SK-N-SH (cell line): Measurements from ENCODE around the gene SPRY2. TPM values are rescaled to one million over a fixed set of nuclear protein-coding genes. Genes with fewer than 3 reads are reported as not detected.

ENCODE experiments used
- CTCF ChIA-PET: fragments of 300-600, 350-600 bp; formaldehyde crosslinking; extraction: SDS; loops from one replicate; lab custom pipeline; 2021; lab: Yijun Ruan, JAX
- POLR2A ChIA-PET: fragments of 350-600 bp; sonication (Branson Sonifier 250); formaldehyde crosslinking; extraction: SDS; loops from one replicate; lab custom pipeline; 2020; ENCODE audit warnings: antibody characterized with exemption, inconsistent platforms; lab: Yijun Ruan, JAX
- DNase-seq: peaks from one replicate; pipeline ENCODE4 v3.0.0; 2012
- H2AFZ ChIP-seq: fragments of 200-600 bp; sonication (generic); 2 replicates; pipeline ENCODE4 v1.8.1; 2016; ENCODE audit warnings: antibody characterized with exemption, mild to moderate bottlenecking, low read depth
- H3F3A ChIP-seq: fragments of 200-600 bp; sonication (generic); replicated peaks from 2 replicates; pipeline ENCODE3; 2016; ENCODE audit warnings: antibody characterized with exemption, mild to moderate bottlenecking; ENCODE audit not compliant: insufficient read depth
- H3K27ac ChIP-seq, 2 experiments: fragments of 200-500 bp in 1 of 2; fragments of 200-600 bp in 1 of 2; sonication (Bioruptor generic) in 1 of 2; sonication (generic), shearing (Covaris generic) in 1 of 2; 2 replicates each; pipeline versions ENCODE4 v1.5.1 to v1.6.1; 2014 to 2016; ENCODE audit warnings: low read depth in 2 of 2, inconsistent platforms in 1 of 2, low read length in 1 of 2, mild to moderate bottlenecking in 1 of 2, mixed read lengths in 1 of 2
- H3K27me3 ChIP-seq: fragments of 200-600 bp; sonication (generic), shearing (Covaris generic); 2 replicates; pipeline ENCODE4 v1.6.1; 2016; ENCODE audit warnings: mixed run types; ENCODE audit not compliant: insufficient read depth
- H3K36me3 ChIP-seq, 2 experiments: fragments of 200-500 bp in 1 of 2; fragments of 200-600 bp in 1 of 2; sonication (Bioruptor generic) in 1 of 2; sonication (generic) in 1 of 2; replicated peaks in 1 of 2; 2 replicates each; pipeline versions ENCODE3 to v1.5.1; 2014 to 2016; ENCODE audit warnings: low read length in 1 of 2, mild to moderate bottlenecking in 1 of 2; ENCODE audit not compliant: insufficient read depth in 2 of 2, control insufficient read depth in 1 of 2
- H3K4me1 ChIP-seq, 2 experiments: fragments of 200-500 bp in 1 of 2; fragments of 200-600 bp in 1 of 2; sonication (Bioruptor generic) in 1 of 2; sonication (generic), shearing (Covaris generic) in 1 of 2; 2 replicates each; pipeline versions ENCODE4 v1.5.1 to v1.6.1; 2014 to 2016; ENCODE audit warnings: low read depth in 1 of 2, low read length in 1 of 2, mixed run types in 1 of 2; ENCODE audit not compliant: insufficient read depth in 2 of 2, control insufficient read depth in 1 of 2
- H3K4me2 ChIP-seq: fragments of 200-600 bp; sonication (generic), shearing (Covaris generic); 2 replicates; pipeline ENCODE4 v1.6.1; 2017; ENCODE audit warnings: mixed run types
- H3K4me3 ChIP-seq, 2 experiments: fragments of 200-500 bp in 1 of 2; fragments of 200-600 bp in 1 of 2; sonication (Bioruptor generic) in 1 of 2; sonication (generic), shearing (Covaris generic) in 1 of 2; 2 replicates each; pipeline versions ENCODE4 v1.5.1 to v1.8.1; 2014 to 2016; ENCODE audit warnings: low read depth in 2 of 2, inconsistent platforms in 1 of 2, low read length in 1 of 2, mild to moderate bottlenecking in 1 of 2, mixed read lengths in 1 of 2, moderate library complexity in 1 of 2
- H3K79me2 ChIP-seq: fragments of 200-600 bp; sonication (generic); 2 replicates; pipeline ENCODE4 v1.8.1; 2017; ENCODE audit warnings: mild to moderate bottlenecking; ENCODE audit not compliant: insufficient read depth
- H3K9ac ChIP-seq: fragments of 200-600 bp; sonication (generic); 2 replicates; pipeline ENCODE4 v1.6.1; 2017; ENCODE audit warnings: mixed run types
- H3K9me2 ChIP-seq: fragments of 200-600 bp; sonication (generic); 2 replicates; pipeline ENCODE4 v1.6.1; 2017; ENCODE audit warnings: mixed run types
- H3K9me3 ChIP-seq: fragments of 200-600 bp; sonication (generic); 2 replicates; pipeline ENCODE4 v1.6.1; 2017; ENCODE audit warnings: mixed run types, mild to moderate bottlenecking, moderate library complexity
- H4K20me1 ChIP-seq: fragments of 200-600 bp; sonication (generic); 2 replicates; pipeline ENCODE4 v1.6.1; 2017; ENCODE audit warnings: mild to moderate bottlenecking, mixed run types; ENCODE audit not compliant: insufficient read depth
- CTCF ChIP-seq: fragments of 200-600 bp; sonication (generic); IDR thresholded peaks from 2 replicates; pipeline ENCODE4 v1.6.1; 2017; ENCODE audit warnings: antibody characterized with exemption, mild to moderate bottlenecking, moderate library complexity
- EP300 ChIP-seq, 2 experiments: IDR thresholded peaks; 2 replicates each; pipeline versions ENCODE4 v1.4.0 to v1.6.1; 2012; ENCODE audit warnings: borderline replicate concordance in 1 of 2, low read depth in 1 of 2, low read length in 1 of 2
- GATA2 ChIP-seq: sonication (generic); formaldehyde crosslinking; IDR thresholded peaks from 2 replicates; pipeline ENCODE4 v1.5.0; 2020; ENCODE audit warnings: mild to moderate bottlenecking, missing genetic modification reagents
- IRF3 ChIP-seq: fragments of 150-350 bp; IDR thresholded peaks from 2 replicates; pipeline ENCODE4 v1.6.1; 2016; ENCODE audit warnings: mild to moderate bottlenecking, low read depth, low read length
- JUND ChIP-seq: IDR thresholded peaks from 2 replicates; pipeline ENCODE4 v1.4.0; 2012
- MEF2A ChIP-seq: IDR thresholded peaks from 2 replicates; pipeline ENCODE4 v1.4.0; 2012; ENCODE audit warnings: low read depth, borderline replicate concordance
- NRF1 ChIP-seq: IDR thresholded peaks from 2 replicates; pipeline ENCODE4 v1.6.1; 2012; ENCODE audit warnings: low read depth, mild to moderate bottlenecking, low read length
- POLR2AphosphoS5 ChIP-seq: IDR thresholded peaks from 2 replicates; pipeline ENCODE4 v1.6.1; 2012; ENCODE audit warnings: low read depth, low read length
- RFX5 ChIP-seq: IDR thresholded peaks from 2 replicates; pipeline ENCODE4 v1.6.1; 2012; ENCODE audit warnings: mild to moderate bottlenecking, improper control_type of control experiment, low read length
- SIN3A ChIP-seq: IDR thresholded peaks from 2 replicates; pipeline ENCODE4 v1.6.1; 2012; ENCODE audit warnings: low read depth, mild to moderate bottlenecking, low read length, moderate library complexity, borderline replicate concordance
- TAF1 ChIP-seq: IDR thresholded peaks from 2 replicates; pipeline ENCODE4 v1.6.1; 2012; ENCODE audit warnings: low read depth, mild to moderate bottlenecking, low read length, moderate library complexity, borderline replicate concordance
- USF1 ChIP-seq: IDR thresholded peaks from 2 replicates; pipeline ENCODE4 v1.4.0; 2012; ENCODE audit warnings: low read depth, borderline replicate concordance
- ZBTB33 ChIP-seq: IDR thresholded peaks from 2 replicates; pipeline ENCODE4 v1.4.0; 2012; ENCODE audit warnings: low read depth, borderline replicate concordance
- WGBS: methylation state at CpG from one replicate; pipeline ENCODE4 v1.1.6; 2017; ENCODE audit warnings: low lambda C conversion rate; 5-methylcytosine and 5-hydroxymethylcytosine counted together
- polyA plus RNA-seq, 3 experiments: library from polyadenylated mRNA; depleted of rRNA; stranded (reverse); fragments of >200 nt; gene quantifications; 2 replicates each; pipeline ENCODE4 v1.2.3, GENCODE V29; 2012

SPRY2 gene
- polyA plus RNA-seq, 1 of the 3 experiments (the other 2 are of a cell fraction), result 122 TPM

- POLR2A ChIA-PET, result no interaction called here
- DNase-seq, result no peak
- H3K27me3 ChIP-seq, result no peaks in the 10 kb centered on the region
- H3K9ac ChIP-seq, result no peak overlapping the region
- H3K9me3 ChIP-seq, result no peaks in the 10 kb centered on the region
- peaks cover 12 to 29% of the 10 kb centered on the region in 2 experiments for H3K36me3 ChIP-seq
- TF ChIP-seq POLR2AphosphoS5 (0 out of 2 replicates have a peak, but pooled peaks have one; percentile 0), MEF2A (no peak), USF1 (no peak)
- H3K79me2 ChIP-seq, result peaks cover 31% of the 10 kb centered on the region
- no peaks in the 10 kb centered on the region for H3K4me1 ChIP-seq
- no peak overlapping the region for H3K4me3 ChIP-seq
- H2AFZ ChIP-seq, result no peak overlapping the region
- H3K9me2 ChIP-seq, result no peaks in the 10 kb centered on the region
- H3K27ac ChIP-seq, result peak overlapping the region in 1 of 2 experiments; percentile 13; a peak in 1 of 4 replicates
- H3F3A ChIP-seq, result peaks cover 32% of the 10 kb centered on the region
- peaks cover 20% of the 10 kb centered on the region for H4K20me1 ChIP-seq
- H3K4me2 ChIP-seq, result no peak overlapping the region
- CTCF ChIA-PET, result interaction anchor here (0.9 to 1.7 kb wide), 2 partner anchors 9 to 13 kb away, joined by 3 to 4 read pairs; no protein-coding TSS in a partner anchor
Observed at GRCh38 chr13:80329250-80329649, 11.7 kb downstream of the SPRY2 start.

GRCh38 chr13:80319004-80319403 is 21.9 kb downstream of the SPRY2 start:
- CTCF ChIA-PET, result no interaction called here
- WGBS, result 100% methylated on average over 2 of the region's 2 CpGs
- H2AFZ ChIP-seq, result no peak overlapping the region
- no peak overlapping the region for H3K4me2 ChIP-seq
- no peak overlapping the region for H3K9ac ChIP-seq
- no peaks in the 10 kb centered on the region for H4K20me1 ChIP-seq
- H3K4me3 ChIP-seq, result no peak overlapping the region
- no peaks in the 10 kb centered on the region for H3K9me3 ChIP-seq
- no peaks in the 10 kb centered on the region for H3K4me1 ChIP-seq
- POLR2A ChIA-PET, result no interaction called here
- H3K9me2 ChIP-seq, result no peaks in the 10 kb centered on the region
- H3K27me3 ChIP-seq, result no peaks in the 10 kb centered on the region
- H3K36me3 ChIP-seq, result no peaks in the 10 kb centered on the region
- H3K27ac ChIP-seq, result no peak overlapping the region
- no peaks in the 10 kb centered on the region for H3K79me2 ChIP-seq
- DNase-seq, result no peak
- TF ChIP-seq JUND (no peak), RFX5 (no peak), GATA2 (CRISPR knock-in tag) (no peak), CTCF (no peak), IRF3 (no peak), SIN3A (no peak), NRF1 (no peak), ZBTB33 (no peak), EP300 (IDR thresholded peaks at IDR 0.05; ENCODE audit: borderline replicate concordance in 1 of 2, low read depth in 1 of 2, low read length in 1 of 2) (no peak), TAF1 (no peak), POLR2AphosphoS5 (no peak)
- no peaks in the 10 kb centered on the region for H3F3A ChIP-seq
